GM18507 (cell line): ENCODE measurements around the gene ORAI3.

Experiments used
- DNase-seq: peaks from one replicate; pipeline ENCODE4 v3.0.0; 2011; ENCODE audit warnings: low read depth; ENCODE audit not compliant: insufficient read length; ENCODE audit errors: extremely low spot score
- FAIRE-seq: peaks from 2 replicates; lab custom pipeline; 2011; peaks lifted over from hg19 to GRCh38; lab: Jason Lieb, UNC

The ORAI3 gene

DNA sequence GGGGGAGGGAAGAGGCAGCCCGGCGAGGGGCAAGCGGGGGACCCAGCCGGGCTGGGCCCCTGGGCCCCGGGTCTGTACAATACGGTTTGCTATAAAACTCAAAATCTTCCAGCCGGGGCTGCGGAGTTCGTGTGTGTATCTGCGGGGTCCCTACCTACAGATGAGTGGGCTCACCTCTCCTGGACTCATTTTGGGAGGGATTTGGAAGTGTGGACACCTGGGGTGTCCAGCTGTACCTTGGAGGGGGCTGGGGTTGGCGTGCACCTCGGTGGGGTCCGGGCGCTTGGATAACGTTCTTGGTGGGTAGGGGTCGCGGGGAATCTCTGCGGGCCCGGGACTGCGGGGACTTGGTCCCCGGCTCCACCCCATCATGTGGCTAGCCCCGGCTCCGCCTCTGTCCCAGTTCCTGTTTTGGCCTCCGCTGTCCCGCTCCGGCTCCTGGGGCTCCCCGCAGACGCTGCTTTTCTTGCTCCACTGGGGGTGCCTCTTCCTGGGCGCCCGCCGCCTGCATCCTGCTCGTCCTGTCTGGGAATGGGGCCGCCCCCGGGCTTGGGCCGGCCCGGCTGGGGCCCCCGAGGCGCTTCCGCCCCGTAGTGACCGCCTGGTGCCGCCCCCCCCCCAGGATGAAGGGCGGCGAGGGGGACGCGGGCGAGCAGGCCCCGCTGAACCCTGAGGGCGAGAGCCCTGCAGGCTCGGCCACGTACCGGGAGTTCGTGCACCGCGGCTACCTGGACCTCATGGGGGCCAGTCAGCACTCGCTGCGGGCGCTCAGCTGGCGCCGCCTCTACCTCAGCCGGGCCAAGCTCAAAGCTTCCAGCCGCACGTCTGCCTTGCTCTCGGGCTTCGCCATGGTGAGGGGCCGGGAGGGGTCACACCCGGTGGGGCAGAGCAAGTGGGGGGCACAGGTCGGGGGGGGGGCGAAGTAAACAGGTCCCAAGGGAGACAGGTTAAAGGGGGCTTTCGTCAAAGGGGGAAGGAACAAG lies at the start of gene ORAI3:
TSS of gene ORAI3 (plus strand) at position 402 of the 983 bp plus-strand sequence. CDS start at position 624, 222 bp downstream.
- DNase-seq, result peak; percentile 59
- peak; percentile 70 for FAIRE-seq

DNA sequence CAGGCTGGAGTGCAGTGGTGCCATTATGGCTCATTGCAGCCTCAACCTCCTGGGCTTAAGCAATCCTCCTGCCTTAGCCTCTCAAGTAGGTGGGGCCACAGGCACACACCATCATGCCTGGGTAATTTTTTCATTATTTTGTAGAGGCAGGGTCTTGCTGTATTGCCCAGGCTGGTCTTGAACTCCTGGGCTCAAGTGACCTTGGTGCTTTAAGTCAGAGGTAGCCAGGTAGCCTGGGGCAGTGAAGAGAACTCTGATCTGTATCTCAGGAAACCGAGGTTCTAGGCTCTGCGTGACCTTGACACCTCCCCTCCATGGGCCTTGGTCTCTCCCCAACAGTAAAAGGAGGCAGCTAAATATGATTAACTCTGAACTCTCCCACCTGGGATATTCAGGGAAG lies 49.1 kb upstream of the ORAI3 start:
- DNase-seq (no peak), FAIRE-seq (no peak)

DNA sequence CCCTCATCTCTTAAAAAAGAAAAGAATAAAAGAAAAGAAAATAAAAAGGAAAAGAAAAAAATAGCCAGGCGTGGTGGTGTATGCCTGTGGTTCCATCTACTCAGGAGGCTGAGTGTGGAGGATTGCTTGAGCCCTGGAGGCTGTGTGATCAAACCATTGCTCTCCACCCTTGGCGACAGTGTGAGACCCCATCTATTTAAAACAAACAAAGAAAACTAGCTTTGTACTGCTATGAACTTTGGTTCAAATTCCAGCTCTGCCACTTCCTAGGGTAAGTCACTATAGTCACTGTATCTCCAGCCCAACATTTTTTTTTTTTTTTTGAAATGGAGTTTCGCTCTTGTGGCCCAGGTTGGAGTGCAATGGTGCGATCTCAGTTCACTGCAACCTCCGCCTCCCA lies 48.3 kb upstream of the ORAI3 start:
- no peak for DNase-seq
- no peak for FAIRE-seq

DNA sequence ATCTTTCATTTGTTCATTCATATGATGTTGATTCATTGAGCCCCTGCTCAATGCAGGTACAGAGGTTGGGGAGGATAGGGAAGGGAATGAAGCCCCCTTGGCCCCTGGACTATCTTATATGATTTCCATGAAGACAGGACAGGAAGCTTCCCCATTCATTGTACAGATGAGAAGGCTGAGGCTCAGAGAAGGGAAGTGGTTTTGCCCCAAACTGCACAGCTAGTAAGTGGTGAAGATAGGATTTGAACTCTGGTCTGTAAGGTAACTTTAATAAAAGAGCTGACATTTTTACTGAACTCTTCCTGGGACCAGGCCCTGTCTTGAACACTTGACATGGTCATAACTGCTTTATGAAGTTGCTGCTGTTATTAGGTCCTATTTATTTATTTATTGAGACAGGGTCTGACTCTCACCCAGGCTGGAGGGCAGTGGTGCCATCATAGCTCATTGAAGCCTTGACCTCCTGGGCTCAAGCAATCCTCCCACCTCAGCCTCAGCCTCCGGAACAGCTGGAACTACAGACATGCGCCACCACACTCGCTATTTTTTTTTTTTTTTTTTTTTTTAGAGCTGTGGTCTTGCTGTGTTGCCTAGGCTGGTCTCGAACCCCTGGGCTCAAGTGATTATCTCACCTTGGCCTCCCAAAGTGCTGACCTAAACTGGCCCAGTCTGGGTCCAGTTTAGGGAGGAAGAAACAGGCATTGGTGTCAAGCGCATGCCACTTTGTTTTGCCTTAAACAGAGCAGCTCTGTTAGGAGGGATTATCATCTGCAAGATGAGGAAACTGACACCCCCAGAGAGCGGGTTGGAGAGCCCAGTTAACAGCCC lies 47.5 kb upstream of the ORAI3 start:
- no peak for DNase-seq
- no peak for FAIRE-seq

DNA sequence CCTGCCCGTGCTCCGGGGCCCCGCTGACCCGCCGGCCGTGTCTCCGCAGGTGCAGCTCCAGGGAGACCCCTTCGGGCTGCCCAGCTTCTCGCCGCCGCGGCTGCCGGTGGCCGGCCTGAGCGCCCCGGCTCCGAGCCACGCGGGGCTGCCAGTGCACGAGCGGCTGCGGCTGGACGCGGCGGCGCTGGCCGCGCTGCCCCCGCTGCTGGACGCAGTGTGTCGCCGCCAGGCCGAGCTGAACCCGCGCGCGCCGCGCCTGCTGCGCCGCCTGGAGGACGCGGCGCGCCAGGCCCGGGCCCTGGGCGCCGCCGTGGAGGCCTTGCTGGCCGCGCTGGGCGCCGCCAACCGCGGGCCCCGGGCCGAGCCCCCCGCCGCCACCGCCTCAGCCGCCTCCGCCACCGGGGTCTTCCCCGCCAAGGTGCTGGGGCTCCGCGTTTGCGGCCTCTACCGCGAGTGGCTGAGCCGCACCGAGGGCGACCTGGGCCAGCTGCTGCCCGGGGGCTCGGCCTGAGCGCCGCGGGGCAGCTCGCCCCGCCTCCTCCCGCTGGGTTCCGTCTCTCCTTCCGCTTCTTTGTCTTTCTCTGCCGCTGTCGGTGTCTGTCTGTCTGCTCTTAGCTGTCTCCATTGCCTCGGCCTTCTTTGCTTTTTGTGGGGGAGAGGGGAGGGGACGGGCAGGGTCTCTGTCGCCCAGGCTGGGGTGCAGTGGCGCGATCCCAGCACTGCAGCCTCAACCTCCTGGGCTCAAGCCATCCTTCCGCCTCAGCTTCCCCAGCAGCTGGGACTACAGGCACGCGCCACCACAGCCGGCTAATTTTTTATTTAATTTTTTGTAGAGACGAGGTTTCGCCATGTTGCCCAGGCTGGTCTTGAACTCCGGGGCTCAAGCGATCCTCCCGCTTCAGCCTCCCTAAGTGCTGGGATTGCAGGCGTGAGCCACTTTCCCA lies 46.6 kb upstream of the ORAI3 start:
- DNase-seq (peak; percentile 64), FAIRE-seq (no peak)

DNA sequence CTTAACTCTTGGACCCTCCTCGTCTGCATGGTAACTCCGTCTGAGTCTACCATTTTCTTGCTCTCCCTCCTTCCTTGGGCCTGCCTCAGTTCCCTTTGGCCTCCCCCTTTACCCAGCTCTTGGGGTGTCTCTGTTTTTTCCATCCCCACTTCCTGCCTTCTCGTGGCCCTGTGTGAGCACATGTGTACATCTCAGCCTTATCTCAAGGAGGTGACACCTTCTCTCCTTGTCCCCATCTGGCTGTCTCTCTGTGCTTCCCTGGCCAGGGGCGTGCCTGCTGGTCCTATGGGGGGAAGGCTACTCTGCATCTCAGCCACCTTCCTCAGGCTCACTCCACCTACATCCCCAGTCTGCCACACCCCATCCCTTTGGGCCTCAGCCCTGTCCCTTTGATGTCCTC lies 45.9 kb upstream of the ORAI3 start:
- no peak for DNase-seq

DNA sequence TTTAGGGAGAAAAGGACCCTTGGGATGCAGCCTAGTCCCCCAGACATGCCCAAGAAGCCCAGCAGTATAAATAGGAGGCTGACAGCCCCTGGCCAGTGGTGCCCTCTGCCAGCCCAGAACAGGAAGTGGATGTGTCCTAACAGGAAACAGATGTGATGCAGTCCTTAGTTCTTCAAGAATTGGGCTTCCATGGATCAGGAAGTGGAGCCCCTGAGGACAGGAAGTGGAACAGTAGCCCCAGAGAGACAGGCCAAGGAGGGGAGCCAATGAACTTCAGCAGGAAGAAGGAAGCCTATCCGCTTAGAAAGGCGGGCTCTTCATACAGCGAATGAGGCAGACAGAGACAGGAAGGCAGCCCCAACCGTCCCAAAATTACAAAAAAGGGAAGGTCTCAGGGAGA lies 45.3 kb upstream of the ORAI3 start:
- FAIRE-seq (no peak), DNase-seq (no peak)

More for the DNA sequence above, 45.9 kb upstream of the ORAI3 start:
- FAIRE-seq, result no peak

DNA sequence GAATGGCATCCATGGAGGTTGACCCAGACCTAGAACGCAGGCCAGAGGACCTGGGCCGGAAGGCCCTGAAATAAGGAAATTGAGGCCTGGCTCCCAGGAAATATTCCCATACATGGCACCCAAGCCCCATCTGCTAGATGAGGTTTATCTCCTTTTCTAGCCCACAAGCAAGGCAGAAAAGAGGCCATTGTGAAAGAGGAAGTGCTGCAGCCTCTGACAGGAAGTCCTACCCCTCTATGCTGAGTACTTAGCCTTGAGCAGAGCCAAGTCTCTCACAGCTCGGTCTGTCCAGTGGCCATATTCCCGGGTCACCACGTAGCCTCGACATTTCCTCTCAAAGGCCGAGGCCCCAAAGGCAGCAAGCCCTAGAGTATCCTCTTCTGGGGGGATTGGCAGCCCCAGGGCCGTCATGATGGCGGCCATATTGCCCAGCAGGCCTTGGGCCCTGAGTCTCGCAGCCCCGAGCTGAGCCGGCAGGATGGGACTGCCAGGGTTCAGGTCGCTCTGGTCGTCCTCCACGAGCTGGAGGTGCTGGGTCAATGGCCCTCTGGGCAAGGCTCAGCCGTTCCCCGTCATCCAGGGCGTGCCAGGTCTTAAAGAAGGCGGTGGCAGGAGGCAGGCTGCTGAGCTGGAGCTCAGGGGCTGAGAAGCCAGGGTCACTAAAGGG lies 44.6 kb upstream of the ORAI3 start:
- FAIRE-seq, result no peak
- no peak for DNase-seq

DNA sequence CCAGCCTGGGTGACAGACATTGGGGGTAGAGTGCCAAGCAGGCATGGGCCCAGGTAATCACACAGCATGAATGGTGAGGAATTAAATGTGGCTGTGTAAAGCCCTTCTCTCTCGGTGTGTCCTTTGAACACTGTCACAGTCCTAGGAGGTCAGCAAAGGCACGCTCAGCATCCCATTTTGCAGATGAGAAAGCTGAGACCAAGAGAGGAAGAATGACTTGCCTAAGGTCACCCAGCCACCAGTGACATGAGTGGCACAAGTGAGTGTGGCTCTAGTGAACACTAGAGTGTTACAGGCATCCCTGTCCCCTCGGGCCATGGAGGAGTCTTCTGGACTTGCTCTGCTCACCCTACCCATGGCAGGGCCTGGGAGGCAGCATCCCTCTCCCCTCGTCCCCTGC lies 41.8 kb upstream of the ORAI3 start:
- FAIRE-seq (no peak), DNase-seq (no peak)

DNA sequence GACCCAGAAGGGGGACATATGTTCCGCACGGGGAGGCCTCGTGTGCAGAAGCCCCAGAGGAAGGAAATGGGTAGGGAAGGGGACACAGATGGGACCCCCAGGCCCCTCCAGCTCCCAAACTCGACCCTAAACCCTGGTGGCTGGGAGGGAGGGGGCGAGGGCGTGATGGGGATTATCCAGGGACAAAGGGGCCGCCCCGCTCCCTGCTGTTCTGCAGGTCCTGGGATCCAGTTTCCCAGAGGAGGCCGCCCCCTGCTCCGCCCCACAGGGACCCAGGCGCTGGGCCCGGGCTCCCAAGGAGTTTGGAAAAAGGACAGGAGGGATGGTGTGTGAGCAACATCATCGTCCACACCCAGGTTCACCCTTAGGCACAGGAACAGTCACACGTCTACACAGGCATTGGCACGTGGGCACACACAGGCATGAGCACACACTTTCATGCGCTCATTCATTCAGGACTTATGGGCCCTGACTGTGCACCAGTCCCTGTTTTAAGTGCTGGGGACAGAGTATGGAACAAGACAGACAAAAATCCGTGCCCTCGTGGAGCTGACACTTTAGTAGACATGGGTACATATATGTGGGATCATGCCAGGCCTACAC lies 38.3 kb upstream of the ORAI3 start:
- FAIRE-seq, result no peak
- DNase-seq, result no peak

DNA sequence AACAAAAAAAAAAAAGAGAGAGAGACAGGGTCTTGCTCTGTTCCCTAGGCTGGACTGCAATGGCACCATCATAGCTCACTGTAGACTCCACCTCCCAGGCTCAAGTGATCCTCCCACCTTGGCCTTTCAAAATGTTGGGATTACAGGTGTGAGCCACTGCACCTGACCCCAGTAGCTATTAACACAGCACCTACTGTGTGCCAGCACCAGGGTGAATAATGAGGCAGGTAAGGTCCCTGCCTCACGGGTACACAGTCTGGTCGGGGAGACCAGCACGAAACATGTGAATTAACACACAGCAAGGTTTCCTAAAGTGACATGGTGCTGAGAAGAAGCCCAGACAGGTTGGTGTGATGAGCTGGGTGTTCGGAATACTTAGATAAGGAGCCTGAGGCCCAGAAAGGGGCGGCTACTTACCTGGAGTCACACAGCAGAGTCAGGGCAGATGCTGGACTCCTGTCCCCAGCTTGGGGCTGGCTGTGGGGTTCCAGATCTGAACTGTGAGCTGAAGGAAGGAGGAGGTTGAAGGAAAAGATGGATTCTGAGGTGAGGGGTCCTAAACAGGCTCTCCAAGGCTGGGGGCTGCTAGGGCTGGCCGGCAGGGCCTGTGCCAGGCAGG lies 36.0 kb upstream of the ORAI3 start:
- no peak for FAIRE-seq
- no peak for DNase-seq

DNA sequence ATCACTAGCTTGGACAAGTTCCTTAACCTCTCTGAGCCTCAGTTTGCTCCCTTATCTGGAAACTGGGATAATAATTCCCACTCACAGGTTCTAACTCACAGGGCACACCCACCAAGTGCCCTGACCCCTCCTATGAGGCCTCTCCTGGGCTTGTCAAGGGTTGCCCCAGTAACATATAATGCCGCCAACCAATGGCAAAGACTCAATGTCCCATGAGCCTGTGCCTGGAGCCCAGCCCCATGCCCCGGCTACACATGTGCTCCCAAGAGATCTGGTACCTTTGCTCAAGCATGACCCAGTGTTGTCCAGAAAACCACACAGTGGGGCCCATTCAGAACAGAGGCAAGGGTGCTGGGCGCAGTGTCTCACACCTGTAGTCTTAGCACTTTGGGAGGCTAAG lies 34.0 kb upstream of the ORAI3 start:
- no peak for FAIRE-seq
- no peak for DNase-seq

DNA sequence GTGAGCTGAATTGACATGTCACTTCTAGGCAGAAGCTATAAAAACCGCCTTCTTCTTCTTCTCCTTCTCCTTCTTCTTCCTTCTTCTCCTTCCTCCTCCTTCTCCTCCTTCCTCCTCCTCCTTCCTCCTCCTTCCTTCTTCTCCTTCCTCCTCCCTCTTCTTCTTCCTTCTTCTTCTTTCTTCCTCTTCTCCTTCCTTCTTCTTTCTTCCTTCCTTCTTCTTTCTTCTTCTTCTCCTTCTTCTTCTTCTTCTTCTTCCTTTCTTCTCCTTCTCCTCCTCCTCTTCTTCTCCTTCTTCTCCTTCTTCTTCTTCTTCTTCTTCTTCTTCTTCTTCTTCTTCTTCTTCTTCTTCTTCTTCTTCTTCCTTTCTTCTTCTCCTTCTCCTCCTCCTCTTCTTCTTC lies 30.3 kb upstream of the ORAI3 start:
- DNase-seq (no peak), FAIRE-seq (no peak)

DNA sequence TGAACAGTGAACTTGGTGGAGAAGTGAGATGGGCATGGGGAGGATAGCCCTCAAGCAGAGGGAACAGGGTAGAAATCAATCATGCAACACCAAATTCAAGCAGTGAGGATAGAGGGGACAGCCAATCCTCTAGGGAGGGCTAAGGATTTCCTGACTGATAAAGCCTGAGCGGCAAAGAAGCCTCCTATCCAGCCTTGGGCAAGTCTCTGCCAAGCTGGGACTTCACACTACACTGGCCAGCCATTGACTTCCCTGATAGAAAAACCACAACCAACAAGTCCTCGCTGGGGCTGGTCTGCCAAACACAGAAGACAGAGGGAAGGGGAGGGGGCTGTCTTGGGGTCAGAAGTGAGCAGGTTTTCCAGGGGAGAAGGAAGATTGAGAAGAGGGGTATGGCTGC lies 28.0 kb upstream of the ORAI3 start:
- FAIRE-seq, result no peak
- no peak for DNase-seq

DNA sequence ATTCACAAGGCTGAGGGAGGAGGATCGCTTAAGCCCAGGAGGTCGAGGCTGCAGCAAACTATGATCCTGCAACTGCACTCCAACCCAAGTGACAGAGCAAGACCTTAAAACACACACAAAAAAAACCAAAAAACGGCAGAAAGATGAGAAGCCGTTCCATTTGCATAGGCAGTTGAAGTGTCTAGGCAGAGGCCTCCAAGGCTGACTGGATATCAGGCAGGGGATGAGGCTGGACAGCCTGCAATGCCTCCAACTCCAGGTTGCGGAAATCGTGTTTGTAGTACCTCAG lies 27.5 kb upstream of the ORAI3 start:
- FAIRE-seq (no peak), DNase-seq (no peak)

DNA sequence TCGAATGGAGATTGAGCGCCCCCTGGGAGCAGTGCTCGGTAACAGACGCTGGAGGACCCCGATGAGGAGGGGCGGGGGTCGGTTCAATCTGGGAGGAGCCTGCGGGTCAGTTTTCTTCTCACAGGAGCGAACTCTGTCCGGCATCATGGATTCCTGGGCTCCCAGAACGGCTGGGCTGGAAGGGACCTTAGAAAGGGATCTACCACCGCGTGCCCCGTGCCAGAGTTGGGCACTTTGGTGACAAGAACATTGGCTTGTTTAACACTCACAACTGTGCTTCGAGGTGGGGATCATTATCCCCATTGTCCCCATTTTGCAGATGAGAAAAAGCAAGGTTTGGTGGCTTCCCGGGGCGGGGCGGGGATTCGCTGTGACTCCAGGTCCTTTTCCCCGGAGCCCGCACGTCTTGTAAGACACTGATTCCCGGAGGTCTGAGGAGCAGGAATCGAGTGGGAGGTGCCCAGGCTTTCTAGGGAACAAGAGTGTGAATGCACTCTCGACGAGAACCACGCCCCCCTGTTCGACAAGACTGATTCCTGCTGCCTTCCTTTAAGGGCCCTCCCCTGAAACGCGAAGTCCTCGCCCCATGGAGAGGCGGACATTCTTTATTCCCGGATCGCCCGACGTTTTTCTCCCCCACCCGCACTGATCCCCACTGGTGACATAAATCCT lies 27.0 kb upstream of the ORAI3 start:
- DNase-seq (peak; percentile 39), FAIRE-seq (peak; percentile 84)

DNA sequence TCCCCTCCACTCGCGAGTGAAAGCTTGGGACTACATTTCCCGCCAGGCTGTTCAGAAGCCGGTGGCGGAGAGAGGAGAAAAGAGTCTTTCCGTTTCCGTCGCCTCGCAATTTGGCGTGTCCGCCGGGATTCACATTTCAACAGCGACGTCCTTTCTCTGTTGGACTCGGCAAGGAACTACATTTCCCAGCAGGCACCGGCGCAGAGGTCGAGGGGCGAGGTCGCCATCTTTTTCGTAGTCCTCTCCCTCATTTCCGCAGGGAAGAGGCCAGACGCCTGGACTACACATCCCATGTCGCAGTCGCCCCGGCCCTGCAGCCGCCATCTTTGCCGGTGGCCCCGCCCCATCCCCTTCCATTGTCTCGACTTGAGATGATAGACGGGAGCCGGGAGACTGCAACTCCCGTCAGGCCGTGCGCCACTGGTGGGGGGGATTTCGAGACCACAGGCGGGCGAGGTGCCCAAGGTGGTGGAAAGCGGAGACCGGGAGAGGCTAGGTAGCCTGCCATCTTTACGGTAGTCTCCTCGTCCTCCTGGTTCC lies 26.4 kb upstream of the ORAI3 start:
- FAIRE-seq, result peak; percentile 100
- peak; percentile 85 for DNase-seq
